Measurements from ENCODE around the gene SH3YL1. TPM values are rescaled to one million over a fixed set of nuclear protein-coding genes. Genes with fewer than 3 reads are reported as not detected.

Gene SH3YL1
- total and polyA plus RNA-seq, 2 of the 4 experiments (the other 2 are of a cell fraction), result 18.1 to 21.2 TPM

GRCh38 chr2:275466-275865 lies 11.6 kb upstream of the SH3YL1 start:
- dilution Hi-C loops (cut with HindIII; ENCODE audit: low sequenced_read_pairs, unreplicated experiment), result no loop called here
- no TSS peak for BruUV-seq (replicated peaks)
- H2AK9ac ChIP-seq (replicated peaks; ENCODE audit: low read depth, low read length, poor library complexity), result no peak overlapping the region

More at GRCh38 chr2:275466-275865, 11.6 kb upstream of the SH3YL1 start:
- Histone ChIP-seq H3K4me2 (ENCODE audit: low read depth, low read length) (no peak overlapping the region), H3K9ac (ENCODE audit: low read depth, low read length) (no peak overlapping the region), H4K8ac (ENCODE audit: low read depth in 2 of 2, low read length in 2 of 2) (no peak overlapping the region), H4K5ac (ENCODE audit: low read depth, low read length) (no peak overlapping the region), H3K4me1 (ENCODE audit: control insufficient read depth, insufficient read depth, low read length) (no peaks in the 10 kb centered on the region), H3K9me1 (ENCODE audit: insufficient read depth, low read length) (peaks cover 6% of the 10 kb centered on the region), H3K27me3 (ENCODE audit: control insufficient read depth, insufficient read depth, low read length) (no peaks in the 10 kb centered on the region), H3K9me3 (ENCODE audit: control insufficient read depth, insufficient read depth, low read length) (no peaks in the 10 kb centered on the region), H4K20me1 (ENCODE audit: insufficient read depth, low read length) (peaks cover 44% of the 10 kb centered on the region), H3K18ac (ENCODE audit: low read depth, low read length) (no peak overlapping the region), H3K23ac (ENCODE audit: low read depth, low read length) (no peak overlapping the region), H4K91ac (ENCODE audit: insufficient read depth, low read depth, low read length) (no peak overlapping the region), H2BK20ac (ENCODE audit: low read depth, low read length) (no peak overlapping the region), H2BK120ac (ENCODE audit: low read depth, low read length) (no peak overlapping the region), H3K14ac (replicated peaks; ENCODE audit: low read depth, low read length) (no peak overlapping the region), H3K4ac (ENCODE audit: low read depth, low read length) (no peak overlapping the region), H2AFZ (replicated peaks; ENCODE audit: low read length, poor library complexity) (no peak overlapping the region), H2AK5ac (ENCODE audit: low read depth, low read length) (no peak overlapping the region), H3K36me3 (ENCODE audit: control insufficient read depth, insufficient read depth, low read length) (peaks cover 26% of the 10 kb centered on the region), H3K79me1 (ENCODE audit: low read depth in 1 of 2, low read length in 2 of 2) (peaks cover 26 to 41% of the 10 kb centered on the region in 2 experiments), H2BK15ac (ENCODE audit: low read depth, low read length) (no peak overlapping the region), H3K27ac (ENCODE audit: insufficient read depth, low read length) (no peak overlapping the region), H3K4me3 (ENCODE audit: insufficient read depth, low read depth, low read length) (no peak overlapping the region), H3K56ac (ENCODE audit: extremely low read depth, insufficient read depth, low read length) (no peak overlapping the region), H2BK5ac (ENCODE audit: low read depth, low read length, poor library complexity, severe bottlenecking) (no peak overlapping the region)
- intact Hi-C loops (cut with micrococcal nuclease), result no loop called here
- in situ Hi-C loops (cut with MboI; ENCODE audit: low sequenced_read_pairs), result no loop called here
- ChIA-PET CTCF (no interaction called here), POLR2A (ENCODE audit: unreplicated experiment) (no interaction called here)
- WGBS, 2 experiments (ENCODE audit: extremely low coverage in 2 of 2, insufficient read length in 1 of 2), result no CpG with 5 or more reads among the region's 6 CpGs
- ATAC-seq (ENCODE audit: low read depth), result no peak
- TF ChIP-seq CHD1 (IDR thresholded peaks at IDR 0.05; ENCODE audit: low read depth, low read length) (no peak), RCOR1 (IDR thresholded peaks at IDR 0.05; ENCODE audit: insufficient replicate concordance, low read length) (no peak), MAFK (IDR thresholded peaks at IDR 0.05; ENCODE audit: low read depth, low read length) (no peak), BHLHE40 (IDR thresholded peaks at IDR 0.05; ENCODE audit: low read depth, low read length) (no peak), RFX5 (IDR thresholded peaks at IDR 0.05; ENCODE audit: low read depth, low read length) (no peak), NFE2L2 (IDR thresholded peaks at IDR 0.05; ENCODE audit: low read depth, low read length) (no peak), MAZ (IDR thresholded peaks at IDR 0.05; ENCODE audit: borderline replicate concordance, low read depth, low read length) (no peak), CEBPB (IDR thresholded peaks at IDR 0.05; ENCODE audit: low read depth, low read length) (no peak), POLR2A (IDR thresholded peaks at IDR 0.05; ENCODE audit: low read depth, low read length) (no peak)
- TF ChIP-seq, protein P1, sequence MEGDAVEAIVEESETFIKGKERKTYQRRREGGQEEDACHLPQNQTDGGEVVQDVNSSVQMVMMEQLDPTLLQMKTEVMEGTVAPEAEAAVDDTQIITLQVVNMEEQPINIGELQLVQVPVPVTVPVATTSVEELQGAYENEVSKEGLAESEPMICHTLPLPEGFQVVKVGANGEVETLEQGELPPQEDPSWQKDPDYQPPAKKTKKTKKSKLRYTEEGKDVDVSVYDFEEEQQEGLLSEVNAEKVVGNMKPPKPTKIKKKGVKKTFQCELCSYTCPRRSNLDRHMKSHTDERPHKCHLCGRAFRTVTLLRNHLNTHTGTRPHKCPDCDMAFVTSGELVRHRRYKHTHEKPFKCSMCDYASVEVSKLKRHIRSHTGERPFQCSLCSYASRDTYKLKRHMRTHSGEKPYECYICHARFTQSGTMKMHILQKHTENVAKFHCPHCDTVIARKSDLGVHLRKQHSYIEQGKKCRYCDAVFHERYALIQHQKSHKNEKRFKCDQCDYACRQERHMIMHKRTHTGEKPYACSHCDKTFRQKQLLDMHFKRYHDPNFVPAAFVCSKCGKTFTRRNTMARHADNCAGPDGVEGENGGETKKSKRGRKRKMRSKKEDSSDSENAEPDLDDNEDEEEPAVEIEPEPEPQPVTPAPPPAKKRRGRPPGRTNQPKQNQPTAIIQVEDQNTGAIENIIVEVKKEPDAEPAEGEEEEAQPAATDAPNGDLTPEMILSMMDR (conservative IDR thresholded peaks at IDR 0.05; ENCODE audit: low read depth, low read length), result no peak
- TF ChIP-seq, protein P2, sequence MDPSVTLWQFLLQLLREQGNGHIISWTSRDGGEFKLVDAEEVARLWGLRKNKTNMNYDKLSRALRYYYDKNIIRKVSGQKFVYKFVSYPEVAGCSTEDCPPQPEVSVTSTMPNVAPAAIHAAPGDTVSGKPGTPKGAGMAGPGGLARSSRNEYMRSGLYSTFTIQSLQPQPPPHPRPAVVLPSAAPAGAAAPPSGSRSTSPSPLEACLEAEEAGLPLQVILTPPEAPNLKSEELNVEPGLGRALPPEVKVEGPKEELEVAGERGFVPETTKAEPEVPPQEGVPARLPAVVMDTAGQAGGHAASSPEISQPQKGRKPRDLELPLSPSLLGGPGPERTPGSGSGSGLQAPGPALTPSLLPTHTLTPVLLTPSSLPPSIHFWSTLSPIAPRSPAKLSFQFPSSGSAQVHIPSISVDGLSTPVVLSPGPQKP (IDR thresholded peaks at IDR 0.05; ENCODE audit: borderline replicate concordance, low read depth, low read length), result no peak
- no peak for DNase-seq

Data from IMR-90 (cell line).